Renal pelvis (tissue), 4 donors: ENCODE results near the gene POLA1. TPM values are rescaled to one million over a fixed set of nuclear protein-coding genes. Genes with fewer than 3 reads are reported as not detected.
"Not testable (repeated sequence)": the region's sequence is repeated elsewhere in the genome, so short reads cannot be mapped to it uniquely, and the experiment has no call there.

Experiments
- DNase-seq: peaks from one replicate; pipeline ENCODE4 v3.0.0-alpha.2; 2013
- polyA plus RNA-seq, 3 donors: library from polyadenylated mRNA; unstranded; fragments of 120-200 nt; gene quantifications; one replicate each; pipeline ENCODE4 v1.2.1, GENCODE V29; 2013; ENCODE audit not compliant: insufficient read length in 3 of 3

Gene POLA1
- polyA plus RNA-seq, 3 donors, result 15.8 to 17.9 (median 17.7) TPM

GRCh38 chrX:24799078-24799477 lies 105.4 kb downstream of the POLA1 start:
- no peak for DNase-seq

DNA sequence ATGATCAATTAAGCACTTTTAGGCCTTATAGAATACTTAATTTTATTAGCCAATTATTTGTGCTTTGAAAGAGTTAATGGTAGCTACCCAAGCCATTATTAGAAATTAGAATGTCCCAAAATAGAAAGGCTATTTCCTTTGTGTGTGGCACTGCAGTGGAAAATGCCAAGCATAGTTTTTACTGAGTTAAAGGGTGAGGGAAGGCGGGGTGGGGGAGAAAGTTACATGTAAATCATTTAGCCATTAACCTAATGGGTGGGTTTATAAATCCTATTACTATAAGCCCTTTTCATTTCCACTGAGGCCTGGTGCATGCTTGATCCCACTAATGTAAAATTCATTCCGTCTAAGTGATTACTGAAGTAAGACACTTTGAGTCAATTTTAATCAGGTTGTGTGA lies 105.8 kb downstream of the POLA1 start:
- DNase-seq, result no peak

DNA sequence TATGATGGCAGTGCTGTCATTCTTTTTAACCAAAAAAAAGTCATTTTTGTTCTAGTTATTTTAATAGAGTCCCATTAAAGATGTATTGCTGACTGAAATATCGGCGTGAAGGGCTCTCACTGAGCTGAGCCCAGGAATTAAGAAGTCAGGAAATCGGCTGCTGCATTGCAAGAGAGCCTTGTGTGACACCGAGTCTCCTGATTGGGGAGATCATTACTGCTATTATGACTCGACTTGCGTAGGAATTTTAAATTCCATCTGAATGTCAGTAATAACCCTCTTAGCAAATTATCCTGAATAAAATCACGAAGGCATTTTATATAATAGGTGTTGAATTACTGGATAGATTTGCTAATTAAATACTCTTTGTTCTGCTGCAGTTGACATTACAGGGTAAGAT lies 111.5 kb downstream of the POLA1 start:
- no peak for DNase-seq

DNA sequence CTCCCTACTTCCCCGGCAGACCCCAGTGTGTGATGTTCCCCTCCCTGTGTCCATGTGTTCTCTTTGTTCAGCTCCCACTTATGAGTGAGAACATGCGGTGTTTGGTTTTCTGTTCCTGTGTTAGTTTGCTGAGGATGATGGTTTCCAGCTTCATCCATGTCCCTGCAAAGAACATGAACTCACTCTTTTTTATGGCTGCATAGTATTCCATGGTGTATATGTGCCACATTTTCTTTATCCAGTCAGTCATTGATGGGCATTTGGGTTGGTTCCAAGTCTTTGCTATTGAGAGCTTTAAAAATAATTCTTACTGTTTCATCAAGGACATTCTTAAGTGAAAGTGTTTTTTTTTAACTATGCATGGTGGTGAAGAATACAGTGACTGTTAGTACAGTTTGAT lies 126.1 kb downstream of the POLA1 start:
- DNase-seq, result not testable (repeated sequence)

GRCh38 chrX:24828147-24828546 lies 134.4 kb downstream of the POLA1 start:
- no peak for DNase-seq

DNA sequence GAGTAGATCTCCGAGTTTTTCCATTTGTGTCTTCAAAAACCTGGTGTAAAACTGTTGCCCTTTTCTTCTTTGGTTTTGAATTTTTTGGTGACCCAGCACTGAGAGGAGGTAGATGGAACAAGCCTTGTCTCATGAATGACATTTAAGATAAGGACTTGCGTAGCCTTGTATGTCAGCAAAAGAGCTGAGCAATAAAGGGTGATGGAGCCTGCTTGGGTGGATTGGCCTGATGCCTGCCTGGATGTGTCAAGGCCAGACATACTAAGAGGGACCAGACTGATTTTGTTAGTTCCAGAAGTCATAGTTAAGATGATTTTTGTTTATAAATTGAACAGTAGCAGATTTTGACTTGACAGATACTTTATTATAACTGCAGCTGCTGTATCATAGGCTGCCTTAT lies 134.9 kb downstream of the POLA1 start:
- no peak for DNase-seq

DNA sequence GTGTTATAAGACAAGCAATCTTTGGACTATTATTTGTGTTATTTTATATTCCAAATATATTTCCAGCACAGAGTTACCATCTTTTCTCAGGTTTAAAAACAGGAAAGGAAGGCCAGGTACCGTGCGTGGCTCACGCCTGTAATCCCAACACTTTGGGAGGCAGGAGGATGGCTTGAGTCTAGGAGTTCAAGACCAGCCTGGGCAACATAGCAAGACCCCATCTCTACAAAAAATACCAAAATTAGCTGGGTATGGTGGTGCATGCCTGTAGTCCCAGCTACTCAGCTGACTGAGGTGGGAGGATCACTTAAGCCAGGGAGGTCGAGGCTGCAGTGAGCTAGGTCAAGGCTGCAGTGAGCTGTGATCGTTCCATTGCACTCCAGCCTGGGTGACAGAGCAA lies 140.0 kb downstream of the POLA1 start:
- DNase-seq, result no peak

DNA sequence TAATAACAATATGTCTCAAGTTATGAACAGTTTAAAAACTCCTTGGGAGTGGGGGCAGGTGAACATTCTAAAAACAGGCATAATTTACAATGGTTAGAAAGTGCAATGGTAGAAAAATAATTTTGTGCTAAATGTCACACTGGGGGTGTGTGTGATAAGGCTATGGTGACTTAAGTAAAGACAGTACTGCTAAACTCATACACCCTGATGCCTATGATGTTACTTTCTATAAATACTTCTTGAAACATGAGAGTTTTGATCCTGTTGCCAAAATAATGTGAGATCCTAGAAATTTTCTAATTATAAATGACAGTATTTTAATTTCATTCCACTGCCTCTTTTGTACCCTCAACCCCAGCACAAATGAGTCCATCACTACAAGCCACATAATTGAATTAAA lies 144.2 kb downstream of the POLA1 start:
- no peak for DNase-seq

DNA sequence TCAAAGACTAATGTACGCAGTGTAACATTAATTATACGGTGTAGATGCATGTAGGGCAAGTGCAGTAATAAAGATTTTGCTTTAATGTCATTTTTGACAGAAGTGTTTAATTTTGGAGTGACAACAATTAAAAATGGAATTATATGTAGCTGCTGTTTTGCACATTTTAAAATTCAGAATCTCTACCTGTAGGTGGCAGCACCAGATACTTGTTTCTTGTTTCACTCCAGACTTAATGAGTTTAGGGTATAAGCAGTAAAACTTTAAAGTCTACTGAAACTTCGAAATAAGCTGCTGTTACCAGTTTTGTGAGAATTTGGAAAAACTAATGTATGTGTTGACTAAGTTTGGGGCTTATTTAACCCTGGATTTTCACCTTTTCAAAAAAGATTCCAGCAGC lies 144.9 kb downstream of the POLA1 start:
- DNase-seq, result peak; percentile 44

GRCh38 chrX:24839331-24839730 lies 145.6 kb downstream of the POLA1 start:
- no peak for DNase-seq

- DNase-seq, result peak; percentile 10
Observed at GRCh38 chrX:24842486-24842885, 148.8 kb downstream of the POLA1 start.

- no peak for DNase-seq
Observed at GRCh38 chrX:24846550-24847150, 152.9 kb downstream of the POLA1 start.

DNA sequence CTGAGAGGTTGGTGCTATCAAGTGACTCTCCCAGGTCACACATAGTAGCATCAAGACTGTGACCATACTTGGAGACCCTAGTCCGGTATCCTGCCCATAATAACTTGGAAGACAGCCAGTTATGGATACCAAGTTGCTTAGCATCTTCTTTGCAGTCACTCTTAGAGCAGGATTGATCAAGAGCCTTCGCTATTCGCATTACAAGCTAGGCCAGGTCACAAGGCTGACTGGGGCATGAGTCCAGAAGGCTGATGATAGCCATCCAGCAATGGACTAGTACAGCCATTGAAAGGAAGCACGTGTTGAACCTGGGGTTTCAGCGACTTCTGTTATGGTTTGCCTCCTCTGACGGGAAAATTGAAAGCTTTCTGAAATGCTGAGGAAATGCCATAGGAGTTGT lies 157.6 kb downstream of the POLA1 start:
- DNase-seq, result no peak

DNA sequence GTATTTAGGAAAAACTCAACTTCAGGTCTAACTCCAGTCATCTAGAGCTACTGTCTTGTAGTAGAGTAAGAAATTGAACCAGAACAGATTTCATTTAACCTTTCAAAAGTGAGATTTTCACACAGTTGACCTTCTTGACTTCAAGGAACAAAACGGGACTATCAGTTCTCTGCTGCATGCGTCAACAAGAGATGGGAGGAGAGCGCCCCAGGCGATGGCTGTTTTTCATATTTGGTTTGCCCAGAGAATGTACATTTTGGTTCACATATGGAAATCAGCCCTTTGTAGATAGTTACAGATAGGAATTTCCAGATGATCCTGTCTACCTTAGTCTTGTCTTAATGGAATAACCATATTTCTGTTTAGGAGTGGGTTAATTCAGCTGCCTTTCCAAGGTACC lies 158.1 kb downstream of the POLA1 start:
- no peak for DNase-seq

DNA sequence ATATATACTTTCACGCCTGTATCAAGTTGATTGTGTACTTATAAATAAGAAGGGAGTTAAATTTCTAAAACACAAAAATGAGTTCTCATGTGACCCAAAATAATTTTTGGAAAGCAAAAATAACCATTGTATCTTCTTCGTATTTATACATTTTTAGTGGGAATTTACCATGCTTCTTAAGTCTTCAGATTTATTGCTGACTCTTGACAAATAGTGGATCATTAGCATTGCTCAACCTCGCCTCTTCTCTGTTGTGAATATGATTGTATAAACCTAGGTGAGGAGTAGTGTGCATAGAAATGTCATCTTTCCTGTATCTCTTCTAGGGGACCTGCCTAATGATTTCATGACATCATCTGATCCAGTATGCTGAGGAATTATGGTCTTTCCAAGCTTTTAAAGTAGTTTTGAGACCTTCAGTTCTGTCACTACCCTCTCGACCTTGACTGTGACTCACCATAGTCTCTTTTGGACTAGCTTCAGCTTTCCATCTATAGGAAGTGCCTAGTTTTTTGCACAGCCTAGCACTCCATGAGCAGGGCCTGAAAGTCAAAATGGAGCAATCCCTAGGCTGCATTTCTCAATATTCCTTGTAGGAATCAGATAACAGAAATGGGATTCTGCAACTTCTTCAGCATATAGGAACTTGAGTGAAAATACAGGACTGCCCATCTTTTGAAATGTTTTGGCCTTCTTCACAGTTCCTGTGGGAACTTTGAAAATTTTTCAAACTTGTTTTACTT lies 164.5 kb downstream of the POLA1 start:
- DNase-seq, result no peak

DNA sequence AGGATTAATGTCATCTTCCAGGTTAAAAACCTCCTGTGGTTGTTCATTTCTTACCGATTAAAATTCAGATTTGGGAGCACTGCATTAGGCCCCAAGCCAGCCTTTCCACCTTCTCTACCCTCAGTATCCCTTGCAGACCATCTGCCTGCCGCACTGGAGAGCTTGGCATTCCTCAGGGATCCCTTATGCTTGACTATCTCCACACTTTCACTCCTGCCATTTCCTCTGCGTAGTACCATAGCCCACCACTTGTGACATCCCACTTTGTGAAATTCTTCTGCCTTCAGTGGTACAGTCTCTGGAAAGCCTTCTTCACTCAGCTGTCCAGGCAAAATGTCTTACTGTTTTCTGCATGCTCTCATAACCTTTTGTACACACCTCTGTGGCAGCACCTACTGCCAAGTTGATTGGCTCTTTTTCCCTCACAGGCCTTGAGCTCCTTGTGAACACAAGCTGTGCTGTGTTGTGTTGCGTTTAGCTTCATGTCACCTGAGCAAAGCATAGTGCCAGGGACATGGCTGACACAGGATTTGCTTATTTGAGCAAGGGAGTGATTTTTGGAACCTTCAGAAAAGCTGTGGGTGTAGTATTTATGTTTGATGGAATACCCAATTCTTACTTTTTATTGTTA lies 165.6 kb downstream of the POLA1 start:
- DNase-seq, result no peak

DNA sequence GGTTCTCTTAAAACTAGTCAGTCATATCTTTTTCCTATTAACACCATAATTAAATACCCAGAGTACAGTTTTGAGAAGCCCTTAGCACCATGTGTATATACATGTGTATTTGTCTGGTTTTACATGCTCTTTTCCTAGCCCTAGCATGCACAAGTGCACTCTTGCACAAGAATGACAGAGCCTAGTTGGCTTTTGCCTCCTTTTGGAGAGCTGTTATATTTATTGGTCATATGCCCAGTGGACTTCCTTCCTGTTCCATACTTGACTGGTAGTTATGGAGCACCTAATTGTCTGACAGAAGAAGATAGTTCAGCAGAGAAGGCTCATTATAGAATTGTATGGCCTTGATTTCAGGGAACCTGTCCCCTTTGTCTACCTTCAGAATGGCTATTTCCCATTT lies 166.4 kb downstream of the POLA1 start:
- DNase-seq, result no peak

- no peak for DNase-seq
Observed at GRCh38 chrX:24862343-24862742, 168.6 kb downstream of the POLA1 start.

DNA sequence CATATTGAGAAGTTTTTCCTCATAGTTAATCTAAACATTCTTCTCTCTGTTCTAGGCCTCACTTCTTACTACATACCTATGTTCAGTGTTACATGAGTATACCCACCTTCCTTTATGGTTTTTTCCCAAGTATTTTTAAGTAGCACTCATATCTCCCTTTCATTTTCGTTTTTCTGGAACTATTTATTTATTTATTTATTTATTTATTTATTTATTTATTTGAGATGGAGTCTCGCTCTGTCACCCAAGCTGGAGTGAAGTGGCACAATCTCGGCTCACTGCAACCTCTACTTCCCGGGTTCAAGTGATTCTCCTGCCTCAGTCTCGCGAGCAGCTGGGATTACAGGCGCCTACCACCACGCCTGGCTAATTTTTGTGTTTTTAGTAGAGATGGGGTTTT lies 170.1 kb downstream of the POLA1 start:
- DNase-seq, result not testable (repeated sequence)

GRCh38 chrX:24870143-24870542 lies 176.4 kb downstream of the POLA1 start:
- no peak for DNase-seq

- no peak for DNase-seq
Observed at GRCh38 chrX:24874604-24875247, 181.0 kb downstream of the POLA1 start.

DNA sequence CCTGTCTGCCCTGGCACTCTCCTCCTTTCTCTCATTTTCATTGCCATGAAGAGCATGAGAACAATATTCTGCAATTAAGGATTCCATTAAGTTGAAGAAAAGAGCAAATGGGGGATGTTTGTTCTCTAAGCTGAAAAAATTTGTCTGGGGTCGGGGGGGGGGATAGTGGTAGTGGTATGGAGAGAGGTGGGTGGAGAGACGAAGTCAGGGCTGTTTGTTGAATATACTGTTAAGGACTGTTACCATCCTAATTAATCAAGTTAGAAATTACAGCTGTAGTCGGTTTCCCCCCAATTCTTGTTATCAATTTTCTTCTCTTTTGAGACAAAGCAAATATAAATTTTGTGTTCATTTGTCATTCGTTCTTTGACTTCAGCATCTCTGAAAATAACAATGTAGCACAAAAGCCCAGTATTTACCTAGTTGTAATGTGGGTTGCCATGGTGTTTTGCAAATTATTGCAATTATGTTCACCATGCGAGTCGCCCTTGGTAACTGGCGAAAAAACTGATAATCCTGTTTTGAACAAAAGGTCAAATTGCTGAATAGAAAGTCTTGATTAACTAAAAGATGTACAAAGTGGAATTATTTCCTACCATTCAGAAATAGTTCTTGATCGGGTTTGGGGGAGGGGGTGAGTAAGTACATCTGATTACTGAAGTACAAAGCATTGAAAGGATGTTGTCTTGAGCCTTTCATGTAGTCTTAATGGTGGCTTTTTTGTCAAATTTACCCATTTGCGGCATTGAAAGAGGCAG lies 183.0 kb downstream of the POLA1 start:
- DNase-seq, result no peak
